LNCAP (cell line): ENCODE data around the gene CBLB.

ENCODE experiments used
- TF ChIP-seq, protein P1 (sequence below): fragments of 450-650 bp; IDR thresholded peaks from 2 replicates; pipeline ENCODE4 v1.5.1; 2017; ENCODE audit warnings: mild to moderate bottlenecking

CBLB gene

GRCh38 chr3:105616374-105617121 is 252.3 kb downstream of the CBLB start:
- TF ChIP-seq, protein P1, sequence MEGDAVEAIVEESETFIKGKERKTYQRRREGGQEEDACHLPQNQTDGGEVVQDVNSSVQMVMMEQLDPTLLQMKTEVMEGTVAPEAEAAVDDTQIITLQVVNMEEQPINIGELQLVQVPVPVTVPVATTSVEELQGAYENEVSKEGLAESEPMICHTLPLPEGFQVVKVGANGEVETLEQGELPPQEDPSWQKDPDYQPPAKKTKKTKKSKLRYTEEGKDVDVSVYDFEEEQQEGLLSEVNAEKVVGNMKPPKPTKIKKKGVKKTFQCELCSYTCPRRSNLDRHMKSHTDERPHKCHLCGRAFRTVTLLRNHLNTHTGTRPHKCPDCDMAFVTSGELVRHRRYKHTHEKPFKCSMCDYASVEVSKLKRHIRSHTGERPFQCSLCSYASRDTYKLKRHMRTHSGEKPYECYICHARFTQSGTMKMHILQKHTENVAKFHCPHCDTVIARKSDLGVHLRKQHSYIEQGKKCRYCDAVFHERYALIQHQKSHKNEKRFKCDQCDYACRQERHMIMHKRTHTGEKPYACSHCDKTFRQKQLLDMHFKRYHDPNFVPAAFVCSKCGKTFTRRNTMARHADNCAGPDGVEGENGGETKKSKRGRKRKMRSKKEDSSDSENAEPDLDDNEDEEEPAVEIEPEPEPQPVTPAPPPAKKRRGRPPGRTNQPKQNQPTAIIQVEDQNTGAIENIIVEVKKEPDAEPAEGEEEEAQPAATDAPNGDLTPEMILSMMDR: no peak

DNA sequence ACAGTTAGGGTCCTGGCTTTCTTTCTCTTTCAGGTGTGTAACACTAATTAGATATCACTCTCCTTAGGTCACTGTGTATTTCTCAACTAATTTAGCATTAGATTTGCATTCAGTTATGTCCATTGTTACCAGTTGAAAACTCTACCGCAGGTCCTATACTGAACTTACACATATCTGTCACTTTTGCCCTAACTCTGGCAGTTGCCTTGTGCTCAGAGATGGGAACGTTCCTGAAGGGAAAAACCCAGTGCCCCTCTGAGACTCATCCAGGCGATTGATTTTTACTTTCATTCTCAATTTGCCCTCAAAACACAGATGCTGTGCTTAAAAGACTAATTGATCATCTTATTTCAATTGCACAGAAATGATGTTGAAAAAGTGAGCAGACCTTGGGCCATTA is 253.0 kb downstream of the CBLB start:
- TF ChIP-seq, protein P1: no peak

DNA sequence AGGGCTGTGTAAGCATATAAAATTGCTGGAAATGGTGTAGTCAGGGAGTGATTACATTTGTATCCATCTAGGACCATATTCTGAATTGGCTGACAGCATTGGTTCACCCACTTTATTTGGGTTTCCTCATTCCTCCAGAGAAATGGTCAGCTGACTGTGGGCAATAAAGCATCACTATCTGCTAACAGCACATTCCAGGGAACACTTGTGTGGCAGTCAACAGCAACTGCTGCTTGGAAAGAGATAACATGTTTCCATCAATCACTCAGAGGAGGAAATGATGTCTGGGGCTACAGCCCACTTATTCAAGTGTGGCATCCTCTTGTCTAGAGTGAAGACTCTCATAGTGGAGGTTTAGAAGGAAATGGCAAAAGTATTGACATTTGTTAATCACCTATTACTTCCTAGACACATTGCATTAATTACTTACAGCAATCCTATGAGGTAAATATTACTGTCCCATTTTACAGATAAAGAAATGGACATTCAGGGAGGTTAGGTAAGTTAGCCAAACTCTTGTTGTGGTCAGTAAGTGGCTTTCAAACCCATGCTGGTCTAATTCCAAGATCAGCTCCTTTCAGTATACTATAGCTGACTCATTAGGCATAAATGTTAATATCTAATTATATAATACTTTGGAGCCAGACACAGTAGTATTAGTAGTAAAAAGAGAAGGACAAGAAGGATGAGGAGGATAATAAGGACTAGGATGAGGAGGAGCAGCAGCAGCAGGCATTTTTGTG is 254.4 kb downstream of the CBLB start:
- TF ChIP-seq, protein P1: no peak

GRCh38 chr3:105613120-105613519 is 255.7 kb downstream of the CBLB start:
- TF ChIP-seq, protein P1: no peak

GRCh38 chr3:105611304-105612192 is 257.3 kb downstream of the CBLB start:
- TF ChIP-seq, protein P1: no peak

GRCh38 chr3:105610473-105610872 is 258.3 kb downstream of the CBLB start:
- TF ChIP-seq, protein P1: no peak

GRCh38 chr3:105608623-105609022 is 260.2 kb downstream of the CBLB start:
- TF ChIP-seq, protein P1: no peak
